ENCODE results near the gene NEU1.

DNA sequence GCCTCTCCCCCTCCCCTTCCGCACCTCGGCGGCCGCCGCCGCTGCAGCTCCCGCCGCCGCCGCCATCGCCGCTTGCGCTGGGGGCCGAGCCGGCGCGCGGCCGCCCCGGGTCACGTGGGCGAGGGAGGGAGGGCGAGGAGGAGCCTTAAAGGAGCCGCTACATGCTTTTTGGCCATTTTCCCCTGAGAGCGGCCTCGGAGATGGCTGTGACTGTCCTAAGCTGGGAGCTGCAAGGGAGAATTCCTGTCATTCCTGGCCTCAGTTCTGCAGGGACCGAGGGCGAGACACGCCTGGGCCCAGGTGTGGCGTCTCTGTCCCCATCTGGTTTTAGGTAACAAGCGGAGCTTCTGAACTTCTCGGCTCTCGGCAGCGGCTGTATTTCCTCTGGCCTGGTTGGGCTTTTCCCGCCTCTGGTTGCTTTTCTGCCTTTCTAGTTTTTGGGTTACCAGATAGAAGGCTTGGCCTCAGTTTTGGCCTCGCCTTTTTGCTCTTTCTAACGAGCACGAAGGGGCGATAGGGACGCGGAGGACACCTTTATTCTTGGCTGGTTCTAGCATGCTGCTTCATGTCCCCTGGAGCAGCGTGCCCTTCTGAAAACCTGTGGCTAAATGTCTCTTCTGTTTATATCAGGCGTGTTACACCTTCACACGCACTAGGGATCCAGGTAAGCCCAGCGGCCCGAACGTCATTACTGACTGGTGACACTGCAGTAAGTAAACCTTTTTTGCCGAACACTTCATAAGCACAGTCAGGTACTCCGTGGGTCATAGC is 35.2 kb upstream of the NEU1 start, which contains the start of gene EHMT2:
- TF ChIP-seq, protein P1, sequence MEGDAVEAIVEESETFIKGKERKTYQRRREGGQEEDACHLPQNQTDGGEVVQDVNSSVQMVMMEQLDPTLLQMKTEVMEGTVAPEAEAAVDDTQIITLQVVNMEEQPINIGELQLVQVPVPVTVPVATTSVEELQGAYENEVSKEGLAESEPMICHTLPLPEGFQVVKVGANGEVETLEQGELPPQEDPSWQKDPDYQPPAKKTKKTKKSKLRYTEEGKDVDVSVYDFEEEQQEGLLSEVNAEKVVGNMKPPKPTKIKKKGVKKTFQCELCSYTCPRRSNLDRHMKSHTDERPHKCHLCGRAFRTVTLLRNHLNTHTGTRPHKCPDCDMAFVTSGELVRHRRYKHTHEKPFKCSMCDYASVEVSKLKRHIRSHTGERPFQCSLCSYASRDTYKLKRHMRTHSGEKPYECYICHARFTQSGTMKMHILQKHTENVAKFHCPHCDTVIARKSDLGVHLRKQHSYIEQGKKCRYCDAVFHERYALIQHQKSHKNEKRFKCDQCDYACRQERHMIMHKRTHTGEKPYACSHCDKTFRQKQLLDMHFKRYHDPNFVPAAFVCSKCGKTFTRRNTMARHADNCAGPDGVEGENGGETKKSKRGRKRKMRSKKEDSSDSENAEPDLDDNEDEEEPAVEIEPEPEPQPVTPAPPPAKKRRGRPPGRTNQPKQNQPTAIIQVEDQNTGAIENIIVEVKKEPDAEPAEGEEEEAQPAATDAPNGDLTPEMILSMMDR (conservative IDR thresholded peaks at IDR 0.05; ENCODE audit: low read length), result no peak
- TF ChIP-seq EZH2phosphoT487 (IDR thresholded peaks at IDR 0.05; ENCODE audit: borderline replicate concordance), result no peak

Measured in Loucy (cell line).